PC-9 (cell line): Measurements from ENCODE around the gene EXOC2. TPM values are rescaled to one million over a fixed set of nuclear protein-coding genes. Genes with fewer than 3 reads are reported as not detected.

Experiments
- BruUV-seq: library from RNA; stranded (reverse); fragments of 400-500 nt; replicated peaks from 2 replicates; lab custom pipeline; 2021; lab: Mats Ljungman, UMichigan
- CTCF ChIA-PET: fragments of 300-600 bp; sonication (Branson Sonifier 250); formaldehyde crosslinking; loops from one replicate; lab custom pipeline; 2022; ENCODE audit warnings: antibody characterized with exemption; lab: Charles Lee
- POLR2A ChIA-PET: fragments of 300-600 bp; sonication (Branson Sonifier 250); formaldehyde crosslinking; loops from one replicate; lab custom pipeline; 2022; ENCODE audit warnings: antibody characterized with exemption; ENCODE audit not compliant: unreplicated experiment; lab: Charles Lee
- DNase-seq, 2 experiments: peaks; one replicate each; pipeline versions ENCODE4 v3.0.0 to v3.0.0-alpha.2; 2015 to 2022; ENCODE audit warnings: mixed read lengths in 1 of 2
- H2AFZ ChIP-seq: fragments of 200-600 bp; sonication (generic); 2 replicates; pipeline ENCODE4 v1.8.1; 2017; ENCODE audit warnings: antibody characterized with exemption
- H3F3A ChIP-seq: fragments of 200-600 bp; sonication (generic); 2 replicates; pipeline ENCODE4 v1.8.1; 2017; ENCODE audit warnings: antibody characterized with exemption, mild to moderate bottlenecking, low read depth; ENCODE audit not compliant: insufficient read depth
- H3K27ac ChIP-seq: fragments of 200-600 bp; sonication (generic); 2 replicates; pipeline ENCODE4 v1.6.1; 2016; ENCODE audit warnings: mixed run types
- H3K27me3 ChIP-seq: fragments of 200-600 bp; sonication (generic); 2 replicates; pipeline ENCODE4 v1.6.1; 2016; ENCODE audit warnings: low read depth, mixed run types; ENCODE audit not compliant: insufficient read depth
- H3K36me3 ChIP-seq: fragments of 200-600 bp; sonication (generic); 2 replicates; pipeline ENCODE4 v1.6.1; 2016; ENCODE audit warnings: low read depth, mixed run types
- H3K4me1 ChIP-seq: fragments of 200-600 bp; sonication (generic); replicated peaks from 2 replicates; pipeline ENCODE4 v1.6.1; 2016; ENCODE audit warnings: mixed run types; ENCODE audit not compliant: insufficient read depth
- H3K4me2 ChIP-seq: fragments of 200-600 bp; sonication (generic); 2 replicates; pipeline ENCODE4 v1.6.1; 2017; ENCODE audit warnings: mixed run types
- H3K4me3 ChIP-seq: fragments of 200-600 bp; sonication (generic); 2 replicates; pipeline ENCODE4 v1.6.1; 2016; ENCODE audit warnings: mixed run types
- H3K79me2 ChIP-seq: fragments of 200-600 bp; sonication (generic); 2 replicates; pipeline ENCODE4 v1.6.1; 2017; ENCODE audit warnings: low read depth, mixed run types
- H3K9me2 ChIP-seq: fragments of 200-600 bp; sonication (generic); 2 replicates; pipeline ENCODE4 v1.8.1; 2017; ENCODE audit warnings: mild to moderate bottlenecking; ENCODE audit not compliant: insufficient read depth
- H3K9me3 ChIP-seq: fragments of 200-600 bp; sonication (generic); 2 replicates; pipeline ENCODE4 v1.8.1; 2016; ENCODE audit warnings: low read depth; ENCODE audit not compliant: insufficient read depth
- H4K20me1 ChIP-seq: fragments of 200-600 bp; sonication (generic); 2 replicates; pipeline ENCODE4 v1.8.1; 2017; ENCODE audit not compliant: insufficient read depth
- CTCF ChIP-seq: fragments of 200-600 bp; sonication (generic); conservative IDR thresholded peaks from 2 replicates; pipeline ENCODE4 v1.6.1; 2017; ENCODE audit warnings: mixed run types, antibody characterized with exemption, mild to moderate bottlenecking, moderate library complexity
- EZH2 ChIP-seq: fragments of 200-600 bp; sonication (generic); IDR thresholded peaks from 2 replicates; pipeline ENCODE4 v1.8.0; 2017; ENCODE audit warnings: antibody characterized with exemption, low read depth
- intact Hi-C: fragments of 100-400 bp; cut with micrococcal nuclease; formaldehyde crosslinking; loops from one replicate; pipeline ENCODE4 v1.10.0; 2022; ENCODE audit not compliant: unreplicated experiment
- total RNA-seq: library from RNA; stranded (reverse); gene quantifications from 2 replicates; pipeline ENCODE4 v1.2.3, GENCODE V29; 2021

EXOC2 gene
- total RNA-seq, 1 experiment from 2014 or later = 28.2 TPM

GRCh38 chr6:622462-622861 lies 70.5 kb downstream of the EXOC2 start:
- no peak for DNase-seq
- H3K4me1 ChIP-seq = no peaks in the 10 kb centered on the region
- no peaks in the 10 kb centered on the region for H3K36me3 ChIP-seq
- ChIA-PET POLR2A (interaction anchor here (0.7 kb wide), 1 partner anchor 99 kb away, joined by 3 read pairs; no protein-coding TSS in a partner anchor), CTCF (no interaction called here)
- intact Hi-C loops = no loop called here
- H3K79me2 ChIP-seq = no peaks in the 10 kb centered on the region
- no peaks in the 10 kb centered on the region for H3K9me3 ChIP-seq
- no peaks in the 10 kb centered on the region for H3K27me3 ChIP-seq
- no TSS peak for BruUV-seq
- no peak for TF ChIP-seq EZH2
- no peak for TF ChIP-seq CTCF
- H2AFZ ChIP-seq = no peak overlapping the region
- no peak overlapping the region for H3K4me2 ChIP-seq
- H4K20me1 ChIP-seq = no peaks in the 10 kb centered on the region
- H3K9me2 ChIP-seq = no peaks in the 10 kb centered on the region
- no peaks in the 10 kb centered on the region for H3F3A ChIP-seq
- H3K4me3 ChIP-seq = no peak overlapping the region
- no peak overlapping the region for H3K27ac ChIP-seq

GRCh38 chr6:621931-622330 lies 71.0 kb downstream of the EXOC2 start:
- no TSS peak for BruUV-seq

GRCh38 chr6:620950-621349 lies 72.0 kb downstream of the EXOC2 start:
- Histone ChIP-seq H3F3A (no peaks in the 10 kb centered on the region), H3K79me2 (no peaks in the 10 kb centered on the region), H3K27ac (no peak overlapping the region), H3K9me3 (no peaks in the 10 kb centered on the region), H3K4me2 (no peak overlapping the region), H3K4me3 (no peak overlapping the region), H3K36me3 (no peaks in the 10 kb centered on the region), H3K27me3 (no peaks in the 10 kb centered on the region), H4K20me1 (no peaks in the 10 kb centered on the region), H2AFZ (no peak overlapping the region), H3K9me2 (no peaks in the 10 kb centered on the region), H3K4me1 (no peaks in the 10 kb centered on the region)
- DNase-seq = no peak
- intact Hi-C loops = no loop called here
- CTCF ChIA-PET = no interaction called here
- BruUV-seq = no TSS peak
- TF ChIP-seq CTCF (no peak), EZH2 (no peak)
- POLR2A ChIA-PET = no interaction called here

More at GRCh38 chr6:621931-622330, 71.0 kb downstream of the EXOC2 start:
- no peak for DNase-seq
- TF ChIP-seq CTCF (no peak), EZH2 (no peak)
- H3K27ac ChIP-seq = no peak overlapping the region
- H3K79me2 ChIP-seq = no peaks in the 10 kb centered on the region
- no peak overlapping the region for H3K4me2 ChIP-seq
- intact Hi-C loops = no loop called here
- no peaks in the 10 kb centered on the region for H3K9me2 ChIP-seq
- no peaks in the 10 kb centered on the region for H3F3A ChIP-seq
- no peak overlapping the region for H2AFZ ChIP-seq
- POLR2A ChIA-PET = interaction anchor here (0.7 kb wide), 1 partner anchor 677 kb away, joined by 3 read pairs; no protein-coding TSS in a partner anchor
- no peaks in the 10 kb centered on the region for H3K4me1 ChIP-seq
- no peaks in the 10 kb centered on the region for H3K27me3 ChIP-seq
- no peaks in the 10 kb centered on the region for H3K36me3 ChIP-seq
- H4K20me1 ChIP-seq = no peaks in the 10 kb centered on the region
- no peak overlapping the region for H3K4me3 ChIP-seq
- no peaks in the 10 kb centered on the region for H3K9me3 ChIP-seq
- CTCF ChIA-PET = no interaction called here
